Liver (tissue), 9 donors: Measurements from ENCODE around the gene RAPGEF4. TPM values are rescaled to one million over a fixed set of nuclear protein-coding genes. Genes with fewer than 3 reads are reported as not detected.

ENCODE experiments used
- DNase-seq: peaks from one replicate; pipeline ENCODE4 v3.0.0-alpha.2; 2017; ENCODE audit warnings: low spot score
- H3K27ac ChIP-seq, 2 donors: one replicate each; pipeline ENCODE4 v1.7.0; 2013; ENCODE audit warnings: inconsistent platforms in 2 of 2, low read length in 2 of 2, control low read depth in 1 of 2, low read depth in 1 of 2, mild to moderate bottlenecking in 1 of 2
- H3K27me3 ChIP-seq, 4 donors: one replicate each; pipeline versions ENCODE4 v1.6.1 to v1.7.0; 2013; ENCODE audit warnings: low read length in 3 of 4, inconsistent platforms in 1 of 4, mild to moderate bottlenecking in 1 of 4, moderate library complexity in 1 of 4; ENCODE audit not compliant: control insufficient read depth in 4 of 4, insufficient read depth in 4 of 4
- H3K36me3 ChIP-seq, 4 donors: one replicate each; pipeline versions ENCODE4 v1.6.1 to v1.7.0; 2013; ENCODE audit warnings: low read length in 3 of 4, mild to moderate bottlenecking in 3 of 4, low read depth in 1 of 4, moderate library complexity in 1 of 4; ENCODE audit not compliant: control insufficient read depth in 4 of 4, insufficient read depth in 3 of 4
- H3K4me1 ChIP-seq, 4 donors: one replicate each; pipeline versions ENCODE4 v1.6.1 to v1.7.0; 2013; ENCODE audit warnings: low read length in 3 of 4, mild to moderate bottlenecking in 3 of 4, moderate library complexity in 1 of 4; ENCODE audit not compliant: control insufficient read depth in 4 of 4, insufficient read depth in 4 of 4
- H3K4me3 ChIP-seq, 3 donors: one replicate each; pipeline versions ENCODE4 v1.6.1 to v1.7.0; 2013; ENCODE audit warnings: low read length in 3 of 3, control low read depth in 1 of 3, low read depth in 1 of 3, mild to moderate bottlenecking in 1 of 3
- H3K9ac ChIP-seq, 2 donors: one replicate each; pipeline ENCODE4 v1.7.0; 2013; ENCODE audit warnings: low read length in 2 of 2, mild to moderate bottlenecking in 2 of 2, moderate library complexity in 2 of 2, control low read depth in 1 of 2, low read depth in 1 of 2
- H3K9me3 ChIP-seq, 4 donors: one replicate each; pipeline versions ENCODE4 v1.6.1 to v1.7.0; 2013; ENCODE audit warnings: low read length in 3 of 4; ENCODE audit not compliant: control insufficient read depth in 4 of 4
- ATF3 ChIP-seq: IDR thresholded peaks from 2 replicates; pipeline ENCODE4 v1.6.1; 2016; ENCODE audit warnings: antibody characterized with exemption
- EGR1 ChIP-seq, 2 donors: IDR thresholded peaks; 2 replicates each; pipeline ENCODE4 v1.6.1; 2016 to 2018; ENCODE audit warnings: antibody characterized with exemption in 2 of 2, low read depth in 2 of 2
- FOXA1 ChIP-seq: IDR thresholded peaks from 2 replicates; pipeline ENCODE4 v1.6.1; 2016; ENCODE audit warnings: antibody characterized with exemption
- FOXA2 ChIP-seq: IDR thresholded peaks from 2 replicates; pipeline ENCODE4 v1.6.1; 2016; ENCODE audit warnings: antibody characterized with exemption
- GABPA ChIP-seq, 2 donors: IDR thresholded peaks in 1 of 2; conservative IDR thresholded peaks in 1 of 2; 2 replicates each; pipeline ENCODE4 v1.6.1; 2016; ENCODE audit warnings: antibody characterized with exemption in 2 of 2, mild to moderate bottlenecking in 1 of 2, moderate library complexity in 1 of 2
- HNF4A ChIP-seq, 2 donors: conservative IDR thresholded peaks; 2 replicates each; pipeline ENCODE4 v1.6.1; 2016; ENCODE audit warnings: antibody characterized with exemption in 2 of 2, mild to moderate bottlenecking in 2 of 2
- HNF4G ChIP-seq: IDR thresholded peaks from 2 replicates; pipeline ENCODE4 v1.6.1; 2016; ENCODE audit warnings: antibody characterized with exemption
- JUND ChIP-seq, 2 donors: IDR thresholded peaks; 2 replicates each; pipeline ENCODE4 v1.6.1; 2016; ENCODE audit warnings: antibody characterized with exemption in 2 of 2
- MAX ChIP-seq: IDR thresholded peaks from 2 replicates; pipeline ENCODE4 v1.6.1; 2016; ENCODE audit warnings: antibody characterized with exemption
- NR2F2 ChIP-seq: IDR thresholded peaks from 2 replicates; pipeline ENCODE4 v1.6.1; 2016; ENCODE audit warnings: antibody characterized with exemption
- RAD21 ChIP-seq, 2 donors: IDR thresholded peaks; 2 replicates each; pipeline ENCODE4 v1.6.1; 2016; ENCODE audit warnings: antibody characterized with exemption in 2 of 2, mild to moderate bottlenecking in 2 of 2
- REST ChIP-seq: IDR thresholded peaks from 2 replicates; pipeline ENCODE4 v1.6.1; 2016; ENCODE audit warnings: antibody characterized with exemption, mild to moderate bottlenecking
- RXRA ChIP-seq, 2 donors: IDR thresholded peaks; 2 replicates each; pipeline ENCODE4 v1.6.1; 2017 to 2018; ENCODE audit warnings: antibody characterized with exemption in 2 of 2, mild to moderate bottlenecking in 1 of 2
- SP1 ChIP-seq: IDR thresholded peaks from 2 replicates; pipeline ENCODE4 v1.6.1; 2018; ENCODE audit warnings: antibody characterized with exemption, mild to moderate bottlenecking
- TAF1 ChIP-seq: conservative IDR thresholded peaks from 2 replicates; pipeline ENCODE4 v1.6.1; 2016; ENCODE audit warnings: antibody characterized with exemption, mild to moderate bottlenecking
- YY1 ChIP-seq: IDR thresholded peaks from 2 replicates; pipeline ENCODE4 v1.6.1; 2016; ENCODE audit warnings: antibody characterized with exemption, mild to moderate bottlenecking
- ZBTB33 ChIP-seq: IDR thresholded peaks from 2 replicates; pipeline ENCODE4 v1.6.1; 2016; ENCODE audit warnings: antibody characterized with exemption
- WGBS: extraction: QIAGEN DNeasy Blood & Tissue Kit; methylation state at CpG from one replicate; pipeline ENCODE4 v1.1.7; 2013; 5-methylcytosine and 5-hydroxymethylcytosine counted together
- polyA plus RNA-seq, 2 donors: library from polyadenylated mRNA; stranded (reverse) in 1 of 2; unstranded in 1 of 2; fragments of 200-250 nt in 1 of 2; fragments of >200 nt in 1 of 2; fragmentation: Nextera tagmentation in 1 of 2; extraction: Ambion mirVana in 1 of 2; gene quantifications; one replicate each; pipeline versions ENCODE4 v1.2.1 to v1.2.3, GENCODE V29; 2013 to 2015
- total RNA-seq, 2 donors: library from RNA; depleted of rRNA; stranded (reverse); fragments of >200 nt; gene quantifications; one replicate each; pipeline ENCODE4 v1.2.3, GENCODE V29; 2014
- donor health status: healthy.
- donor health status: healthy.
- donor health status: healthy.
- donor health status: healthy.
- donor health status: healthy.

Gene RAPGEF4
- total and polyA plus RNA-seq, 4 donors, result 1.5 to 18.2 (median 8.3) TPM

- Histone ChIP-seq H3K27me3 (no peaks in the 10 kb centered on the region), H3K36me3 (no peaks in the 10 kb centered on the region), H3K27ac (no peak overlapping the region), H3K4me3 (no peak overlapping the region), H3K9me3 (no peaks in the 10 kb centered on the region), H3K4me1 (peaks cover 0 to 1% (median 0%) of the 10 kb centered on the region in 4 donors), H3K9ac (no peak overlapping the region)
- TF ChIP-seq ATF3 (no peak), NR2F2 (peak; percentile 80), REST (no peak)
- DNase-seq, result no peak
- 56% methylated on average over 7 of the region's 7 CpGs for WGBS
Measured at GRCh38 chr2:172889768-172890430, 154.3 kb downstream of the RAPGEF4 start.

GRCh38 chr2:172893111-172893510 lies 157.5 kb downstream of the RAPGEF4 start:
- no peak overlapping the region for H3K27ac ChIP-seq
- no peak overlapping the region for H3K9ac ChIP-seq
- no peaks in the 10 kb centered on the region for H3K27me3 ChIP-seq
- H3K36me3 ChIP-seq, result no peaks in the 10 kb centered on the region
- WGBS, result 92% methylated on average over 10 of the region's 10 CpGs
- no peak for DNase-seq
- TF ChIP-seq HNF4G (no peak), RAD21 (IDR thresholded peaks at IDR 0.05) (no peak), FOXA2 (no peak), SP1 (no peak), JUND (IDR thresholded peaks at IDR 0.05) (no peak), EGR1 (IDR thresholded peaks at IDR 0.05; ENCODE audit: low read depth in 2 of 2) (no peak), RXRA (IDR thresholded peaks at IDR 0.05) (no peak), GABPA (IDR thresholded peaks at IDR 0.05 in 1 of 2, conservative IDR thresholded peaks at IDR 0.05 in 1 of 2) (no peak)
- no peak overlapping the region for H3K4me3 ChIP-seq
- H3K9me3 ChIP-seq, result no peaks in the 10 kb centered on the region
- peaks cover 0 to 1% (median 0%) of the 10 kb centered on the region in 4 donors for H3K4me1 ChIP-seq

GRCh38 chr2:172893671-172894070 lies 158.0 kb downstream of the RAPGEF4 start:
- TF ChIP-seq YY1, result no peak
- no peak for TF ChIP-seq TAF1
- TF ChIP-seq FOXA2, result no peak
- no peak for TF ChIP-seq REST
- no peak for TF ChIP-seq HNF4A (conservative IDR thresholded peaks at IDR 0.05)
- TF ChIP-seq SP1, result no peak
- no peak for TF ChIP-seq EGR1 (IDR thresholded peaks at IDR 0.05; ENCODE audit: low read depth in 2 of 2)
- TF ChIP-seq ATF3, result no peak
- no peak for TF ChIP-seq NR2F2
- no peak for TF ChIP-seq MAX
- no peak for TF ChIP-seq JUND (IDR thresholded peaks at IDR 0.05)
- TF ChIP-seq GABPA (IDR thresholded peaks at IDR 0.05 in 1 of 2, conservative IDR thresholded peaks at IDR 0.05 in 1 of 2), result no peak
- TF ChIP-seq RXRA (IDR thresholded peaks at IDR 0.05), result no peak
- no peak for TF ChIP-seq HNF4G
- TF ChIP-seq ZBTB33, result no peak
- no peak for TF ChIP-seq RAD21 (IDR thresholded peaks at IDR 0.05)
- TF ChIP-seq FOXA1, result no peak
- no peak overlapping the region for H3K9ac ChIP-seq

More at GRCh38 chr2:172893671-172894070, 158.0 kb downstream of the RAPGEF4 start:
- Histone ChIP-seq H3K27ac (no peak overlapping the region), H3K9me3 (no peaks in the 10 kb centered on the region), H3K4me3 (no peak overlapping the region), H3K4me1 (peaks cover 0 to 1% (median 0%) of the 10 kb centered on the region in 4 donors), H3K36me3 (no peaks in the 10 kb centered on the region), H3K27me3 (no peaks in the 10 kb centered on the region)
- WGBS, result 76% methylated on average over 2 of the region's 2 CpGs
- DNase-seq, result no peak
